GM10266 (cell line): ENCODE data around the gene CADM1.

ENCODE experiments used
- DNase-seq: peaks from one replicate; pipeline ENCODE4 v3.0.0; 2012; ENCODE audit errors: extremely low spot score
- CTCF ChIP-seq: IDR thresholded peaks from 2 replicates; pipeline ENCODE4 v1.5.1; 2012; ENCODE audit warnings: mild to moderate bottlenecking, low read depth; ENCODE audit not compliant: control insufficient read depth, insufficient read depth; ENCODE audit errors: missing control alignments

CADM1 gene

DNA sequence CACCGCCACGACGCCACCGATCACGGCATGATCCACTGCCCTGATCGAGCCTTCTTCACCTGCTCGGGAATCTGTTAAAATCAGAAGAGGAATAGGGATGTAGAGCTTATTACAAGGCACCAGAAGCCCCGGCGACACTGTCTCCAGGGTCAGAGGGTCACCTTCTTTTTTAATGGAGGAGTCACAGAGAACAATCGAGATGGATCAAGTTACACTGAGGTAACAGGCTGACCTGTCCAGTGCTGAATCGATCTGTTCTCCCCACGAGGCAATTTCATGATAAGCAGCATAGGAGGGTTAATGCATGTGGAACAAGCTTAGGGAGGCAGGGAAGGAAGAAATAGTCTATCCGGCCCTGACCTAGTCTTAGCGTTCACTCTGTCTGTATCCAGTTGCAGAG is 325.5 kb downstream of the CADM1 start:
- no peak for TF ChIP-seq CTCF
- DNase-seq = no peak

GRCh38 chr11:115173136-115173535 is 331.1 kb downstream of the CADM1 start:
- no peak for DNase-seq
- TF ChIP-seq CTCF = no peak

DNA sequence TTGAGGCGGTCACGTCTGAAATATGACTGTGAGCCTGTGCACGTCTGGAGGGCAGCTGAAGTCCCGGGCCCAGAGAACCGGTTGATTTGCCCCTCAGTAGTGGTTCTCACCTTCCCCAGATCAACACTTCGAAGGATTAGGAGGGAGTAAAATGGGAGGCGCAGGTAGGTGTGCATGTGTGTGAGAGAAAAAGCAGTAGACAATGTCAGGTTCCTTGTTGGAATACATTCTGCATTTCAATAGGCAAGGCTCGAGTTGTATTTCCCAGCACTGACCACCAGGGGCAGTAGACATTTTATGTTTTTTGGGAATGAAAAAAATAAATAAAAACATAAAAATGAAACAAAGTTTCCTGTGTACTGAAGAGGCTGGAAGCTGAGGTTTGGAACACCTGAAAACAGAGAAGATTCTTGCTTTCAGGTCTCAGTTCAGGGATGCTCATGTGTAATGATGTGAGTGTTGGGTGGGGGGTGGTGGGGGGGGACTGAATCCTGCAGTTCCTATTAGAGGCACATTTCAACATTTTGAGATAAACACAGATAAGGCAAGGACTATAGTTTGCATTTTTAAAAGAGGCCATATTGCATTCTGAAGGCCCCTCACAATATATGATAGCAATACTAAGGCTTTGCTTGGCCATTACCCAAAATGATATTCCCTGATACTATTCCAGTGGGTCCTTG is 333.9 kb downstream of the CADM1 start:
- DNase-seq = no peak

GRCh38 chr11:115169251-115169650 is 335.0 kb downstream of the CADM1 start:
- no peak for DNase-seq
- TF ChIP-seq CTCF = no peak

More for the DNA sequence above, 333.9 kb downstream of the CADM1 start:
- peak; percentile 66 for TF ChIP-seq CTCF

GRCh38 chr11:115168686-115169085 is 335.5 kb downstream of the CADM1 start:
- TF ChIP-seq CTCF = no peak
- no peak for DNase-seq

DNA sequence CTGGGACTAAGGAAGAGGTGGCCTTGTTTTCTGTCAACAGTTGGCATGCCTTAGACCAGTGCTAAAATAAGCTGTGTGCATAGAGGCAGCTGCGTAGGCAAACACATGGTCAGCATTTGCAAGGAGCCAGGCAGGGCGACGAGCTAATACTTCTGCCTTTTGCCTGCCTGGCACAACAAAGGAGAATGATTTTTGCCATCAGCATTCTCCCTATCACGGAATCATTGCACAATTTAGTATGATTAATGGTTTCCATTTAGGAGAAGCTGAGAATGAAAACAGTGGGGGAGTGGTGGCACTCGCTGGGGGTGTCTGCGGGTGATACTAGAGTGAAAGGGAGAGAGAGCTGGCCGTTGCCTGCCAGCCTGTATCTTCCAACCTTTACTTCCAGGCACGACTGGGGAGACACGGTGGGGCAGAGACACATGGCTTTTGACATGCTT is 336.0 kb downstream of the CADM1 start:
- DNase-seq = no peak
- TF ChIP-seq CTCF = no peak

DNA sequence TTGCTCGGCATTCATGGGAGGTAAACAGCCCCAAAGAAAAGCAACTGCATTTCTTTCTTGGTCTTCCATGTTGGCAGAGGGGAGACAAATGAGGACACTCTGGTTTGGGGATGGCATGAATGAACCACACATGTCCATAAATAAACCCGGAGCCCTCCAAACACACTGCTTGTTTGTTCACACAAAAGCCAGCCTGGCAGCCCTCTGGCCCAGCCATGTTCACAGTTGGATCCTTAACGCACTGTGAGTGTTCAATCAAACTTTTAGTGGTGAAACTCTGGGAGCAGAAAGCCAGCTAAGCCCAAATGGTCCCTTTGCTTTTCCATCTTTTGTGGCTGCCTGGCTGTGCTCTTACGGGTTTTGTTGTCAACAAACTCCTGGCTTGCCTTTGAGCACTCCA is 336.8 kb downstream of the CADM1 start:
- no peak for DNase-seq
- no peak for TF ChIP-seq CTCF
